ENCODE measurements around the gene SH3GL1. TPM values are rescaled to one million over a fixed set of nuclear protein-coding genes. Genes with fewer than 3 reads are reported as not detected.

SH3GL1 gene
- polyA plus RNA-seq, 2 of the 4 experiments (the other 2 are of a cell fraction): 20.1 to 34.7 TPM

DNA sequence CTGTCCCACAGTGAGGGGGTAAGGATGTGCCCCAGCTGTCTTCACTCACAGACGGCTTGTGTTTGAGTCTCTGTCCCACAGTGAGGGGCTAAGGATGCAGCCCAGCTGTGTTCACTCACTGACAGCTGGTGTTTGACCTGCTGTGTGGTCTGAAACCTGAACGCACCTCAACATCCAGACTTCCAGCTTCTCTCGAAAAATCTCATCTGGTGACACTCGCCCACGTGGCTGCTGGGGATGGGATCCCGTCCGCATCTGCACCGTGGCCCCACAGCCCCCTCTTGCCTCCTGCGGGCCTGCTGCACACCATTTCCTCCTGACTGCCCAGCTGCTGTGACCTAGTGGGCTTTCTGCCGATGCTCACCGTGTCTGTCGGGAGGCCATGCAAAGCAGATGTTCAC, 29.4 kb upstream of the SH3GL1 start:
- Histone ChIP-seq H3K4me2 (no peak overlapping the region), H3K4me1 (no peaks in the 10 kb centered on the region), H3K27ac (no peak overlapping the region), H3K9me3 (no peaks in the 10 kb centered on the region), H3K4me3 (no peak overlapping the region)
- CTCF ChIA-PET: interaction anchor here (0.6 to 2.7 kb wide), 2 partner anchors 29 to 290 kb away, joined by 3 to 11 read pairs; partner anchors contain the start of gene SH3GL1
- DNase-seq (ENCODE audit: low read depth in 1 of 2, low spot score in 1 of 2) (no peak), FAIRE-seq (no peak), ATAC-seq (no peak)
- TF ChIP-seq SREBF2 (IDR thresholded peaks at IDR 0.05) (no peak), KDM1A (IDR thresholded peaks at IDR 0.05; ENCODE audit: low read depth) (no peak), ZNF302 (CRISPR knock-in tag; IDR thresholded peaks at IDR 0.05) (no peak), GATA3 (IDR thresholded peaks at IDR 0.05; ENCODE audit: borderline replicate concordance) (no peak), CHD4 (IDR thresholded peaks at IDR 0.05; ENCODE audit: borderline replicate concordance) (no peak), MYC (IDR thresholded peaks at IDR 0.05; ENCODE audit: borderline replicate concordance, low read length) (no peak), CBX2 (IDR thresholded peaks at IDR 0.05; ENCODE audit: borderline replicate concordance, low read depth) (no peak), POLR2AphosphoS2 (conservative IDR thresholded peaks at IDR 0.05; ENCODE audit: low read length) (no peak)
- TF ChIP-seq, protein P1, sequence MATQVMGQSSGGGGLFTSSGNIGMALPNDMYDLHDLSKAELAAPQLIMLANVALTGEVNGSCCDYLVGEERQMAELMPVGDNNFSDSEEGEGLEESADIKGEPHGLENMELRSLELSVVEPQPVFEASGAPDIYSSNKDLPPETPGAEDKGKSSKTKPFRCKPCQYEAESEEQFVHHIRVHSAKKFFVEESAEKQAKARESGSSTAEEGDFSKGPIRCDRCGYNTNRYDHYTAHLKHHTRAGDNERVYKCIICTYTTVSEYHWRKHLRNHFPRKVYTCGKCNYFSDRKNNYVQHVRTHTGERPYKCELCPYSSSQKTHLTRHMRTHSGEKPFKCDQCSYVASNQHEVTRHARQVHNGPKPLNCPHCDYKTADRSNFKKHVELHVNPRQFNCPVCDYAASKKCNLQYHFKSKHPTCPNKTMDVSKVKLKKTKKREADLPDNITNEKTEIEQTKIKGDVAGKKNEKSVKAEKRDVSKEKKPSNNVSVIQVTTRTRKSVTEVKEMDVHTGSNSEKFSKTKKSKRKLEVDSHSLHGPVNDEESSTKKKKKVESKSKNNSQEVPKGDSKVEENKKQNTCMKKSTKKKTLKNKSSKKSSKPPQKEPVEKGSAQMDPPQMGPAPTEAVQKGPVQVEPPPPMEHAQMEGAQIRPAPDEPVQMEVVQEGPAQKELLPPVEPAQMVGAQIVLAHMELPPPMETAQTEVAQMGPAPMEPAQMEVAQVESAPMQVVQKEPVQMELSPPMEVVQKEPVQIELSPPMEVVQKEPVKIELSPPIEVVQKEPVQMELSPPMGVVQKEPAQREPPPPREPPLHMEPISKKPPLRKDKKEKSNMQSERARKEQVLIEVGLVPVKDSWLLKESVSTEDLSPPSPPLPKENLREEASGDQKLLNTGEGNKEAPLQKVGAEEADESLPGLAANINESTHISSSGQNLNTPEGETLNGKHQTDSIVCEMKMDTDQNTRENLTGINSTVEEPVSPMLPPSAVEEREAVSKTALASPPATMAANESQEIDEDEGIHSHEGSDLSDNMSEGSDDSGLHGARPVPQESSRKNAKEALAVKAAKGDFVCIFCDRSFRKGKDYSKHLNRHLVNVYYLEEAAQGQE (IDR thresholded peaks at IDR 0.05): no peak
- TF ChIP-seq, protein P2, sequence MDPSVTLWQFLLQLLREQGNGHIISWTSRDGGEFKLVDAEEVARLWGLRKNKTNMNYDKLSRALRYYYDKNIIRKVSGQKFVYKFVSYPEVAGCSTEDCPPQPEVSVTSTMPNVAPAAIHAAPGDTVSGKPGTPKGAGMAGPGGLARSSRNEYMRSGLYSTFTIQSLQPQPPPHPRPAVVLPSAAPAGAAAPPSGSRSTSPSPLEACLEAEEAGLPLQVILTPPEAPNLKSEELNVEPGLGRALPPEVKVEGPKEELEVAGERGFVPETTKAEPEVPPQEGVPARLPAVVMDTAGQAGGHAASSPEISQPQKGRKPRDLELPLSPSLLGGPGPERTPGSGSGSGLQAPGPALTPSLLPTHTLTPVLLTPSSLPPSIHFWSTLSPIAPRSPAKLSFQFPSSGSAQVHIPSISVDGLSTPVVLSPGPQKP (IDR thresholded peaks at IDR 0.05; ENCODE audit: low read depth, low read length): no peak
- TF ChIP-seq, protein P3, sequence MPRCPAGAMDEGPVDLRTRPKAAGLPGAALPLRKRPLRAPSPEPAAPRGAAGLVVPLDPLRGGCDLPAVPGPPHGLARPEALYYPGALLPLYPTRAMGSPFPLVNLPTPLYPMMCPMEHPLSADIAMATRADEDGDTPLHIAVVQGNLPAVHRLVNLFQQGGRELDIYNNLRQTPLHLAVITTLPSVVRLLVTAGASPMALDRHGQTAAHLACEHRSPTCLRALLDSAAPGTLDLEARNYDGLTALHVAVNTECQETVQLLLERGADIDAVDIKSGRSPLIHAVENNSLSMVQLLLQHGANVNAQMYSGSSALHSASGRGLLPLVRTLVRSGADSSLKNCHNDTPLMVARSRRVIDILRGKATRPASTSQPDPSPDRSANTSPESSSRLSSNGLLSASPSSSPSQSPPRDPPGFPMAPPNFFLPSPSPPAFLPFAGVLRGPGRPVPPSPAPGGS (IDR thresholded peaks at IDR 0.05): no peak
- TF ChIP-seq, protein P4, sequence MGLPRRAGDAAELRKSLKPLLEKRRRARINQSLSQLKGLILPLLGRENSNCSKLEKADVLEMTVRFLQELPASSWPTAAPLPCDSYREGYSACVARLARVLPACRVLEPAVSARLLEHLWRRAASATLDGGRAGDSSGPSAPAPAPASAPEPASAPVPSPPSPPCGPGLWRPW (IDR thresholded peaks at IDR 0.05): no peak
- WGBS (ENCODE audit: missing lambda C conversion rate): 90% methylated on average over 10 of the region's 12 CpGs
- POLR2A ChIA-PET: no interaction called here

DNA sequence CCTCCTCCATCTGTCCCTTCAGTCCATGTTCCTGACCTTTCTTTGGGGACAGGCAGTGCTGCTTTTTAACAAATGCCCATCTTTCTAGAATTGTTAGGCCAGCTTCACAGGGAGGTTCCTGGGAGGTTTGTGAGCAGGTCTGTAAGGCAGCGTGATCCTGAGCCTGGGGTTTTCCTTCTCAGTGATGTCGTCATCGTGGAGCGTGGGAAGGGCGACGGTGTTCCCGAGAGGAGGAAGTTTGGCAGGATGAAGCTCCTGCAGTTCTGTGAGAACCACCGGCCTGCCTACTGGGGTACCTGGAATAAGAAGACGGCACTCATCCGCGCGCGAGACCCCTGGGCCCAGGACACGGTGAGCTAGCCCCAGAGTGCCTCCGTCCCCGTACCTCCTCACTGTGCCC, 28.9 kb upstream of the SH3GL1 start:
- WGBS (ENCODE audit: missing lambda C conversion rate): 95% methylated on average over 16 of the region's 16 CpGs
- no peak for FAIRE-seq

More for the DNA sequence above, 28.9 kb upstream of the SH3GL1 start:
- Histone ChIP-seq H3K4me1 (no peaks in the 10 kb centered on the region), H3K4me2 (no peak overlapping the region), H3K9me3 (no peaks in the 10 kb centered on the region), H3K4me3 (no peak overlapping the region), H3K27ac (no peak overlapping the region)
- no peak for ATAC-seq
- CTCF ChIA-PET: interaction anchor here (0.6 to 2.7 kb wide), 2 partner anchors 29 to 289 kb away, joined by 3 to 11 read pairs; partner anchors contain the start of gene SH3GL1
- TF ChIP-seq CEBPB (IDR thresholded peaks at IDR 0.05) (no peak), NPAS2 (CRISPR knock-in tag; IDR thresholded peaks at IDR 0.05; ENCODE audit: borderline replicate concordance) (no peak), RFX5 (IDR thresholded peaks at IDR 0.05) (no peak), ESRRA (IDR thresholded peaks at IDR 0.05; ENCODE audit: borderline replicate concordance, low read length) (no peak), CBX2 (IDR thresholded peaks at IDR 0.05; ENCODE audit: borderline replicate concordance, low read depth) (no peak), NFE2L2 (conservative IDR thresholded peaks at IDR 0.05; ENCODE audit: low read length) (no peak), HDAC2 (IDR thresholded peaks at IDR 0.05) (no peak), BHLHE40 (IDR thresholded peaks at IDR 0.05; ENCODE audit: low read depth, low read length) (no peak), EHMT2 (IDR thresholded peaks at IDR 0.05; ENCODE audit: low read depth) (no peak)
- TF ChIP-seq, protein P3 (IDR thresholded peaks at IDR 0.05): no peak
- TF ChIP-seq, protein P2 (IDR thresholded peaks at IDR 0.05; ENCODE audit: low read depth, low read length): no peak
- POLR2A ChIA-PET: no interaction called here
- DNase-seq (ENCODE audit: low read depth in 1 of 2, low spot score in 1 of 2): no peak
